Measurements from ENCODE around the gene CAPN9. TPM values are rescaled to one million over a fixed set of nuclear protein-coding genes. Genes with fewer than 3 reads are reported as not detected.

Gene CAPN9
- total RNA-seq, 4 donors from 2014 or later: 0.38 TPM; not detected in 3

GRCh38 chr1:230833511-230833910 is 86.3 kb downstream of the CAPN9 start:
- Histone ChIP-seq H3K4me3 (no peak overlapping the region), H3K27me3 (no peaks in the 10 kb centered on the region), H3K4me1 (peaks cover 0 to 11% (median 0%) of the 10 kb centered on the region in 3 donors), H3K36me3 (peaks cover 0 to 17% (median 0%) of the 10 kb centered on the region in 3 donors), H3K27ac (no peak overlapping the region), H3K9me3 (no peaks in the 10 kb centered on the region)
- intact Hi-C loops (cut with DNase I): no loop called here
- TF ChIP-seq POLR2A (IDR thresholded peaks at IDR 0.05) (no peak), CTCF (IDR thresholded peaks at IDR 0.05) (no peak)
- WGBS, 2 donors: 75 to 92% methylated on average over 3 of the region's 3 CpGs
- DNase-seq: no peak

GRCh38 chr1:230834292-230834691 is 87.1 kb downstream of the CAPN9 start:
- no peak for DNase-seq
- TF ChIP-seq POLR2A (IDR thresholded peaks at IDR 0.05) (no peak), CTCF (IDR thresholded peaks at IDR 0.05) (no peak)
- 36 to 41% methylated on average over 3 of the region's 3 CpGs for WGBS, 2 donors
- Histone ChIP-seq H3K27ac (no peak overlapping the region), H3K4me3 (no peak overlapping the region), H3K27me3 (no peaks in the 10 kb centered on the region), H3K4me1 (peaks cover 0 to 11% (median 0%) of the 10 kb centered on the region in 3 donors), H3K36me3 (peaks cover 0 to 25% (median 0%) of the 10 kb centered on the region in 3 donors), H3K9me3 (no peaks in the 10 kb centered on the region)
- intact Hi-C loops (cut with DNase I): no loop called here

GRCh38 chr1:230836347-230836746 is 89.2 kb downstream of the CAPN9 start:
- H3K27me3 ChIP-seq: no peaks in the 10 kb centered on the region
- no peak for TF ChIP-seq CTCF (IDR thresholded peaks at IDR 0.05)
- no peak for TF ChIP-seq POLR2A (IDR thresholded peaks at IDR 0.05)
- no peak overlapping the region for H3K4me3 ChIP-seq
- intact Hi-C loops (cut with DNase I): no loop called here
- H3K27ac ChIP-seq: no peak overlapping the region
- H3K4me1 ChIP-seq: peaks cover 0 to 10% (median 0%) of the 10 kb centered on the region in 3 donors
- H3K9me3 ChIP-seq: no peaks in the 10 kb centered on the region
- H3K36me3 ChIP-seq: peaks cover 0 to 39% (median 0%) of the 10 kb centered on the region in 3 donors
- WGBS, 2 donors: 87 to 98% methylated on average over 5 of the region's 5 CpGs
- DNase-seq: no peak

GRCh38 chr1:230836793-230837192 is 89.6 kb downstream of the CAPN9 start:
- no peak for TF ChIP-seq CTCF (IDR thresholded peaks at IDR 0.05)
- no peak for TF ChIP-seq POLR2A (IDR thresholded peaks at IDR 0.05)
- Histone ChIP-seq H3K36me3 (peaks cover 0 to 44% (median 0%) of the 10 kb centered on the region in 3 donors), H3K27ac (no peak overlapping the region), H3K9me3 (no peaks in the 10 kb centered on the region), H3K4me3 (no peak overlapping the region), H3K4me1 (peaks cover 0 to 5% (median 0%) of the 10 kb centered on the region in 3 donors), H3K27me3 (no peaks in the 10 kb centered on the region)
- intact Hi-C loops (cut with DNase I): no loop called here
- no peak for DNase-seq
- 84% methylated on average over 5 of the region's 5 CpGs for WGBS, 2 donors

- no peak overlapping the region for H3K27ac ChIP-seq
- WGBS, 2 donors: 66 to 95% methylated on average over 10 of the region's 10 CpGs
- no peaks in the 10 kb centered on the region for H3K9me3 ChIP-seq
- TF ChIP-seq POLR2A (IDR thresholded peaks at IDR 0.05): no peak
- no peak for TF ChIP-seq CTCF (IDR thresholded peaks at IDR 0.05)
- no peak for DNase-seq
- H3K4me3 ChIP-seq: no peak overlapping the region
- intact Hi-C loops (cut with DNase I): no loop called here
- H3K27me3 ChIP-seq: no peaks in the 10 kb centered on the region
- H3K4me1 ChIP-seq: no peaks in the 10 kb centered on the region
- peaks cover 8 to 68% (median 10%) of the 10 kb centered on the region in 3 donors for H3K36me3 ChIP-seq
Observed at GRCh38 chr1:230839173-230839572, 92.0 kb downstream of the CAPN9 start.
